ENCODE results near the gene CREB3L2. TPM values are rescaled to one million over a fixed set of nuclear protein-coding genes. Genes with fewer than 3 reads are reported as not detected.

The CREB3L2 gene
- total RNA-seq, 1 experiment from 2014 or later, result 16.0 TPM

DNA sequence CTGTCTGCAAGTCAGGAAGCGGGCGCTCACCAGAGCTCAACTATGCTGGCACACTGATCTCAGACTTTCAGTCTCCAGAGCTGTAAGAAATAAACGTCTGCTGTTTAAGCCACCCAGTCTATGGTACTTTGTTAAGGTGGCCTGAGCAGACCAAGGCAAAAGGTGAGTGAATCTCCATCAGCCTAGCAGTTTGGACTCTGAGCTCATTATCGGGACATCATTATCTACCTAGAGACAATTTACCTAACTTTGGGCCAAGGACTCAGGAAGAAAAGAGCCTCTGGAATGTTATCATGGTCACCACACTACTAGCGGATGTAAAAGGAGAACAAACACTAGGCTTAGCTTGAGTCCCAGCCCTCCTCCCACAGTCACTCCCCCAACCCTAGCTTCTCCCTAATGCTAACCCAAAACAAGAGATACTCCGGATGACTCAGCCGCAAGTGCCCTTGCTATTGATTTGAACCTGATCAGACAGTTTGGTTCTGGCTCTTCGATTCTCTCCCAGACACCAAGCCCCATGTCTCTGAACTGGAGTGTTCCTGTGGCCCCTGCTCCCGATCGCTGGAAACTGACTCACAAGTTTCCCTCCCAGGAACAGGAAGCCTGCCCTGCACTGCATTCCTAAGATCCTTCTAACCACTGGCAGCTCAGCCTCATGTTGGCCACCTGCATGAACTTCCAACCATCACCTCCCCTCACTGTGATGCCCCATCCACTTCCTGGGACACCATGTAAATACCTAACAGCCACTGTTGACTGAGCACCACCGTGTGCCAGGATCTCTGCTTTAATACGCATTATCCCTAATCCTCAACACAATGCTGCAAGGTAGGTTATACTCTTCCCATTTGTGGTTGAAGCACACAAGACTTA is 34.5 kb downstream of the CREB3L2 start:
- peaks cover 15% of the 10 kb centered on the region for H3K36me3 ChIP-seq
- peaks cover 43% of the 10 kb centered on the region for H3K4me1 ChIP-seq (replicated peaks)
- DNase-seq (ENCODE audit: low read depth in 1 of 2, low spot score in 2 of 2), result peak; percentile 45 to 57
- no peaks in the 10 kb centered on the region for H3K27me3 ChIP-seq (replicated peaks)
- no peak overlapping the region for H3K4me3 ChIP-seq
- H3K9me3 ChIP-seq (replicated peaks), result no peaks in the 10 kb centered on the region
- H3K27ac ChIP-seq, result peak overlapping the region; percentile 64

- H3K4me1 ChIP-seq (replicated peaks), result peaks cover 44% of the 10 kb centered on the region
These were observed 35.2 kb downstream of the CREB3L2 start for GRCh38 chr7:137966641-137967142.

GRCh38 chr7:137965942-137966640 is 35.8 kb downstream of the CREB3L2 start:
- DNase-seq (ENCODE audit: low read depth in 1 of 2, low spot score in 2 of 2), result no peak
- H3K27ac ChIP-seq, result peak overlapping the region; percentile 64; the same call in 1 of the 2 replicates

More at GRCh38 chr7:137966641-137967142, 35.2 kb downstream of the CREB3L2 start:
- peaks cover 15% of the 10 kb centered on the region for H3K36me3 ChIP-seq
- DNase-seq (ENCODE audit: low read depth in 1 of 2, low spot score in 2 of 2), result no peak
- no peak overlapping the region for H3K4me3 ChIP-seq
- H3K27ac ChIP-seq, result peak overlapping the region; percentile 64; the same call in 1 of the 2 replicates
- no peaks in the 10 kb centered on the region for H3K27me3 ChIP-seq (replicated peaks)
- no peaks in the 10 kb centered on the region for H3K9me3 ChIP-seq (replicated peaks)

GRCh38 chr7:137964824-137965545 is 36.9 kb downstream of the CREB3L2 start:
- Histone ChIP-seq H3K27ac (no peak overlapping the region), H3K4me3 (no peak overlapping the region), H3K9me3 (replicated peaks) (no peaks in the 10 kb centered on the region), H3K27me3 (replicated peaks) (no peaks in the 10 kb centered on the region), H3K36me3 (peaks cover 15% of the 10 kb centered on the region), H3K4me1 (replicated peaks) (peaks cover 38% of the 10 kb centered on the region)
- no peak for DNase-seq (ENCODE audit: low read depth in 1 of 2, low spot score in 2 of 2)

More at GRCh38 chr7:137965942-137966640, 35.8 kb downstream of the CREB3L2 start:
- H3K36me3 ChIP-seq, result peaks cover 15% of the 10 kb centered on the region
- H3K27me3 ChIP-seq (replicated peaks), result no peaks in the 10 kb centered on the region
- H3K4me3 ChIP-seq, result no peak overlapping the region
- peaks cover 48% of the 10 kb centered on the region for H3K4me1 ChIP-seq (replicated peaks)
- H3K9me3 ChIP-seq (replicated peaks), result no peaks in the 10 kb centered on the region

GRCh38 chr7:137962875-137963507 is 38.9 kb downstream of the CREB3L2 start:
- DNase-seq (ENCODE audit: low read depth in 1 of 2, low spot score in 2 of 2), result no peak
- Histone ChIP-seq H3K4me3 (no peak overlapping the region), H3K36me3 (peaks cover 11% of the 10 kb centered on the region; the same call in 1 of the 2 replicates), H3K4me1 (replicated peaks) (peaks cover 29% of the 10 kb centered on the region), H3K27me3 (replicated peaks) (no peaks in the 10 kb centered on the region), H3K9me3 (replicated peaks) (no peaks in the 10 kb centered on the region), H3K27ac (no peak overlapping the region)

- H3K27me3 ChIP-seq (replicated peaks), result no peaks in the 10 kb centered on the region
- no peak overlapping the region for H3K27ac ChIP-seq
- no peak overlapping the region for H3K4me3 ChIP-seq
- DNase-seq (ENCODE audit: low read depth in 1 of 2, low spot score in 2 of 2), result no peak
- H3K36me3 ChIP-seq, result peaks cover 11% of the 10 kb centered on the region; the same call in 1 of the 2 replicates
- no peaks in the 10 kb centered on the region for H3K9me3 ChIP-seq (replicated peaks)
- H3K4me1 ChIP-seq (replicated peaks), result peaks cover 24% of the 10 kb centered on the region
These were observed 39.4 kb downstream of the CREB3L2 start for GRCh38 chr7:137962491-137962874.

DNA sequence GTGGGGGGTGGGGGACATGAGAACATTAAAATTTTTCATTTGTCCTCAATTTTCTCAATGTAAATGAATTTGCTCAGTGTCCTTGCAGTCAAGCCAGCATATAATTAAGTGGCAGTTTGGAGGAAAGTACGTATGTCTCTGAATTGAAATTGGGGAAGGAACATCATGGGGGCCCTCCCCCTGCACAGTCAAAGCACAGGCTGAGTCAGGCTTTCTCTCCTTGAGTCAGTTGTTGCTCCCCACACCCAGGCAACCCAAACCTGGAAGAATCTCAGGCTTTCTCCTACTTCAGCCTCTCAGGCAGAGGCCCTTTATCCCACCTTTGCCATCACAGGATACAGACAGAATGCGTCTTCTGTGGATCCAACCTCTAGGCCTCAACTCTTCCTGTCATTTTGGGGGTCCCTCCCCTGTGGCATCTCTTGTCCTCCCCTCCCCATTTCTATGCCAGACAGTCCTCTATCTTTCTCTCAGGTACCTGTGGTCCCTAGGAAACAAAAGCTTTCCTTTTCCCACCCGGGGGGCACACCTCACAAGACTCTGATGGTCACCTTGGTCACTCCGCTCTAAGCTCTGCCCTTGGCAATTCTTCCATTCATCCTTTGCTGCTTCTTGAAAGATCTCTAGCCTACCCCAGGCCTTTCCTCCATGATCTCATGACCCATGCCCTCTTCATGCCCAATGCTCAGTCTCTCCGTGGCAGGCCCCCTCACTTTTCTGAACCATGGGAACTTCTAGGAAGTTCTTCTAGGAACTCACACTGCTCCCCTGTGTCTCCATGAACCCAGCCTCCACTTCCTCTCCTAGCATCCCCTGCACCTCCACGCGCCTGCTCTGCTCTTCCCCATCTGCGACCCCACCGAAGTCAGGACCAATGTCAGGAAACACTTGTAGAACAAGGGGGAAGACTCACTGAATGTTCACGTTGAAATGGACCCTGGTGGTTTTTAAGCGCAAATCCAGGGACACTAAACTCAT is 40.4 kb downstream of the CREB3L2 start:
- Histone ChIP-seq H3K27me3 (replicated peaks) (no peaks in the 10 kb centered on the region), H3K36me3 (peaks cover 8% of the 10 kb centered on the region; the same call in 1 of the 2 replicates), H3K4me1 (replicated peaks) (peaks cover 15% of the 10 kb centered on the region), H3K9me3 (replicated peaks) (no peaks in the 10 kb centered on the region), H3K27ac (no peak overlapping the region), H3K4me3 (no peak overlapping the region)
- no peak for DNase-seq (ENCODE audit: low read depth in 1 of 2, low spot score in 2 of 2)

DNA sequence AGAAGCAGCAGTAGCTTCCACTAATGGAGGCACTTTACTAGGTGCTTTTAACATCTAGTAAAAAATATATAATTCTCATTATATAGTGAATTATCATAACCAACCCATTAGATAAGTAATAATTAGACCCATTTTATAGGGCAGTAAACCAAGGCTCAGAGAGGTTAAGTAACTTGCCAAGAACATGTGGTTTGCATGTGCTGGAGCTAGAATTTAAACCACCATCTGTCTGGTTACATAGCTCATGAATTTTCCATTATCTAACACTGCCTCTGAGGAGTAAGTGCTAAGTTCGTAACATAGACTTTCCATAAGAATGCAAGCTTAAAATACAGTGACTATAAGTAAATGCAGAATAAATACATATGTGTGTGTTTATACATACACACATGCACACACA is 41.9 kb downstream of the CREB3L2 start:
- peaks cover 8% of the 10 kb centered on the region for H3K4me1 ChIP-seq (replicated peaks)
- no peaks in the 10 kb centered on the region for H3K9me3 ChIP-seq (replicated peaks)
- no peak overlapping the region for H3K4me3 ChIP-seq
- no peaks in the 10 kb centered on the region for H3K27me3 ChIP-seq (replicated peaks)
- H3K36me3 ChIP-seq, result peaks cover 5% of the 10 kb centered on the region; the same call in 1 of the 2 replicates
- no peak for DNase-seq (ENCODE audit: low read depth in 1 of 2, low spot score in 2 of 2)
- no peak overlapping the region for H3K27ac ChIP-seq

- no peaks in the 10 kb centered on the region for H3K36me3 ChIP-seq
- H3K27ac ChIP-seq, result no peak overlapping the region
- H3K4me1 ChIP-seq (replicated peaks), result peaks cover 21% of the 10 kb centered on the region
- no peaks in the 10 kb centered on the region for H3K27me3 ChIP-seq (replicated peaks)
- no peaks in the 10 kb centered on the region for H3K9me3 ChIP-seq (replicated peaks)
- no peak for DNase-seq (ENCODE audit: low read depth in 1 of 2, low spot score in 2 of 2)
- no peak overlapping the region for H3K4me3 ChIP-seq
These were observed 43.1 kb downstream of the CREB3L2 start for GRCh38 chr7:137958470-137959431.

DNA sequence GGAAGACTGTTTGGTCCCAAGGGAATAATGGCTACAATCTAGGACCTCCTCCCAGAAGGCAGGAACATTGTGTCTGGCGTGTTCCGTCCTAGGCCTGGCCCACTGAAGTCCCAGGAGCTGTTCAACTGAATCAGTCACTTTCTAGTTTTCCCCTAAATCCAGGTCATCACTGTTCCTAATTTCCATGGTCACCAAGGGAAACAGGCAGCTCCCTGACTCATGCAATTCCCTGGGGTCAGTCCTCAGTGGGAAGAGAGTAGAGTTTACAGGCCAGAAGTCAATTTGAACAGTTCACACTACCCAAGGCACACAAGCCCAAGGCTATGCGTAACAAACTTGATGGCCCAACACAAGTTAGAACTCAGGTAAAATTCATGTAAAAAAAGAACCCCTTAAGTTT is 44.0 kb downstream of the CREB3L2 start:
- H3K4me3 ChIP-seq, result no peak overlapping the region
- H3K9me3 ChIP-seq (replicated peaks), result no peaks in the 10 kb centered on the region
- no peaks in the 10 kb centered on the region for H3K36me3 ChIP-seq
- DNase-seq (ENCODE audit: low read depth in 1 of 2, low spot score in 2 of 2), result no peak
- peaks cover 29% of the 10 kb centered on the region for H3K4me1 ChIP-seq (replicated peaks)
- no peaks in the 10 kb centered on the region for H3K27me3 ChIP-seq (replicated peaks)
- no peak overlapping the region for H3K27ac ChIP-seq

DNA sequence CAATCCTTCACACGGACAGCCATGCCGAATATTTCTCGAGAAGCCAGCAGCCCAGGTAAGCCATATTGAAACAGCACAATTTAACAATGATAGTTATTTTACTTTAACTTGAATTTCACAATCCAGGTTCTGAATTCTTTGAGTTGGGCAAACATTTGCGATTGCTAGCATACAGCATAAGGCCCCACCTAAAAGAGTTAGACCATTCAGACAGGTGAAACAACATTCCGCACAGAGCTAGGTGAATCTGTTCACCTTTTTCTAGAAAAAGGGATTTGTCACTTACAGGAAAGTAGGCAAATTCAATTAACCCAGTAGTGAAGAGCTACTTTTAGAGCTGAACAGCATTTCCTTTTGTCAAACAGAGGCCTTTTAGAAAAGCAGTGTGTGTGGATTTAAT is 45.3 kb downstream of the CREB3L2 start:
- Histone ChIP-seq H3K9me3 (replicated peaks) (no peaks in the 10 kb centered on the region), H3K27ac (no peak overlapping the region), H3K36me3 (0 out of 2 replicates have a peak, but pooled peaks cover 3% of the 10 kb centered on the region), H3K4me3 (no peak overlapping the region), H3K4me1 (replicated peaks) (peaks cover 37% of the 10 kb centered on the region), H3K27me3 (replicated peaks) (no peaks in the 10 kb centered on the region)
- DNase-seq (ENCODE audit: low read depth in 1 of 2, low spot score in 2 of 2), result no peak
